Neuronal stem cell (in vitro differentiated cells): ENCODE data around the gene VGLL3. TPM values are rescaled to one million over a fixed set of nuclear protein-coding genes. Genes with fewer than 3 reads are reported as not detected.

Experiments used
- DNase-seq: peaks from one replicate; pipeline ENCODE4 v3.0.0-alpha.2; 2013; ENCODE audit warnings: low spot score
- H2AFZ ChIP-seq: one replicate; pipeline ENCODE4 v1.6.1; 2013; ENCODE audit warnings: mild to moderate bottlenecking, low read length, inconsistent platforms
- H2AK5ac ChIP-seq: 2 replicates; pipeline ENCODE4 v1.6.1; 2013; ENCODE audit warnings: low read depth, mild to moderate bottlenecking, inconsistent platforms, low read length, moderate library complexity, mixed read lengths
- H2BK120ac ChIP-seq: 2 replicates; pipeline ENCODE4 v1.6.1; 2013; ENCODE audit warnings: low read depth, mild to moderate bottlenecking, inconsistent platforms, low read length, moderate library complexity, mixed read lengths
- H2BK12ac ChIP-seq: one replicate; pipeline ENCODE4 v1.6.1; 2013; ENCODE audit warnings: low read length, inconsistent platforms
- H2BK15ac ChIP-seq: 2 replicates; pipeline ENCODE4 v1.6.1; 2013; ENCODE audit warnings: mild to moderate bottlenecking, low read length, inconsistent platforms, mixed read lengths
- H2BK5ac ChIP-seq: one replicate; pipeline ENCODE4 v1.6.1; 2013; ENCODE audit warnings: inconsistent platforms, mild to moderate bottlenecking, low read length, moderate library complexity
- H3K14ac ChIP-seq: one replicate; pipeline ENCODE4 v1.6.1; 2013; ENCODE audit warnings: low read length, inconsistent platforms
- H3K18ac ChIP-seq: 2 replicates; pipeline ENCODE4 v1.6.1; 2013; ENCODE audit warnings: low read length, inconsistent platforms
- H3K23ac ChIP-seq: 2 replicates; pipeline ENCODE4 v1.6.1; 2013; ENCODE audit warnings: low read depth, mild to moderate bottlenecking, mixed read lengths, low read length, inconsistent platforms; ENCODE audit not compliant: poor library complexity
- H3K27ac ChIP-seq: replicated peaks from 3 replicates; pipeline ENCODE4 v1.5.1; 2013; ENCODE audit warnings: low read length, inconsistent platforms
- H3K27me3 ChIP-seq, 3 experiments: 2 replicates each; pipeline ENCODE4 v1.6.1; 2013; ENCODE audit warnings: low read length in 3 of 3, mild to moderate bottlenecking in 2 of 3, inconsistent platforms in 1 of 3, low read depth in 1 of 3, mixed read lengths in 1 of 3, moderate library complexity in 1 of 3; ENCODE audit not compliant: control insufficient read depth in 3 of 3, insufficient read depth in 3 of 3
- H3K36me3 ChIP-seq, 2 donors: replicated peaks in 1 of 2; 2 replicates each; pipeline ENCODE4 v1.6.1; 2013; ENCODE audit warnings: low read length in 2 of 2; ENCODE audit not compliant: control insufficient read depth in 2 of 2, insufficient read depth in 2 of 2
- H3K4ac ChIP-seq: 2 replicates; pipeline ENCODE4 v1.6.1; 2013; ENCODE audit warnings: inconsistent platforms, mild to moderate bottlenecking, low read length, moderate library complexity
- H3K4me1 ChIP-seq, 2 donors: 1 replicate in 1 of 2; 2 replicates in 1 of 2; pipeline ENCODE4 v1.6.1; 2013; ENCODE audit warnings: low read length in 2 of 2, low read depth in 1 of 2; ENCODE audit not compliant: control insufficient read depth in 2 of 2, insufficient read depth in 1 of 2
- H3K4me2 ChIP-seq: one replicate; pipeline ENCODE4 v1.6.1; 2013; ENCODE audit warnings: mild to moderate bottlenecking, low read length, inconsistent platforms; ENCODE audit not compliant: insufficient read depth, poor library complexity, severe bottlenecking
- H3K4me3 ChIP-seq, 2 donors: 2 replicates each; pipeline ENCODE4 v1.5.1; 2013; ENCODE audit warnings: low read length in 2 of 2, mild to moderate bottlenecking in 2 of 2, inconsistent platforms in 1 of 2, moderate library complexity in 1 of 2
- H3K79me1 ChIP-seq: one replicate; pipeline ENCODE4 v1.6.1; 2013; ENCODE audit warnings: low read depth, mild to moderate bottlenecking, inconsistent platforms, low read length, moderate library complexity
- H3K9ac ChIP-seq: one replicate; pipeline ENCODE4 v1.6.1; 2013; ENCODE audit warnings: mild to moderate bottlenecking, low read depth, low read length, inconsistent platforms; ENCODE audit not compliant: poor library complexity
- H3K9me3 ChIP-seq, 2 donors: replicated peaks in 1 of 2; 2 replicates each; pipeline versions ENCODE3 to v1.6.1; 2013; ENCODE audit warnings: low read length in 2 of 2, mild to moderate bottlenecking in 2 of 2, inconsistent platforms in 1 of 2, low read depth in 1 of 2, mixed read lengths in 1 of 2, moderate library complexity in 1 of 2; ENCODE audit not compliant: control insufficient read depth in 2 of 2, insufficient read depth in 1 of 2
- H4K8ac ChIP-seq: one replicate; pipeline ENCODE4 v1.6.1; 2013; ENCODE audit warnings: low read depth, mild to moderate bottlenecking, inconsistent platforms, low read length, moderate library complexity
- H4K91ac ChIP-seq: one replicate; pipeline ENCODE4 v1.6.1; 2013; ENCODE audit warnings: low read length, low read depth, mild to moderate bottlenecking, inconsistent platforms; ENCODE audit not compliant: poor library complexity
- WGBS, 2 donors: extraction: QIAGEN DNeasy Blood & Tissue Kit; methylation state at CpG; one replicate each; pipeline ENCODE4 v1.1.7; 2013; ENCODE audit warnings: missing lambda C conversion rate in 2 of 2, mixed read lengths in 1 of 2; ENCODE audit not compliant: insufficient read length in 2 of 2, insufficient replicate concordance in 1 of 2; ENCODE audit errors: extremely low coverage in 2 of 2; 5-methylcytosine and 5-hydroxymethylcytosine counted together
- polyA plus RNA-seq, 2 experiments: library from polyadenylated mRNA; stranded (reverse); fragments of 200-250 nt; gene quantifications; one replicate each; pipeline ENCODE4 v1.2.3, GENCODE V29; 2013

The VGLL3 gene
- polyA plus RNA-seq (2013, experiment 1 of 2) = 2.7 TPM
- 2.5 TPM for polyA plus RNA-seq (2013, experiment 2 of 2)

GRCh38 chr3:86990734-86991481 is at the start of gene VGLL3:
Gene VGLL3 (minus strand): TSS chr3:86991149. CDS start chr3:86990743, 406 bp downstream.
- Histone ChIP-seq H3K27me3 (peaks cover 0 to 23% (median 9%) of the 10 kb centered on the region in 3 experiments), H3K27ac (peak within 1 kb of the TSS; percentile 43), H3K14ac (peak within 1 kb of the TSS; percentile 38), H2AFZ (peak within 1 kb of the TSS; percentile 99), H3K4me2 (peak within 1 kb of the TSS; percentile 89), H2AK5ac (no peak within 1 kb of the TSS), H3K9me3 (no peaks in the 10 kb centered on the region), H3K18ac (peak within 1 kb of the TSS; percentile 91), H2BK120ac (peak within 1 kb of the TSS; percentile 55), H2BK15ac (peak within 1 kb of the TSS; percentile 46), H2BK5ac (no peak within 1 kb of the TSS), H2BK12ac (no peak within 1 kb of the TSS), H4K91ac (no peak within 1 kb of the TSS), H3K4ac (no peak within 1 kb of the TSS), H4K8ac (no peak within 1 kb of the TSS), H3K9ac (peak within 1 kb of the TSS; percentile 50), H3K4me3 (peak within 1 kb of the TSS; percentile 50 to 89), H3K36me3 (no peaks in the 10 kb centered on the region), H3K4me1 (peaks cover 2 to 3% of the 10 kb centered on the region in 2 donors), H3K23ac (peak within 1 kb of the TSS; percentile 65), H3K79me1 (no peaks in the 10 kb centered on the region)
- peak; percentile 73 for DNase-seq
- no CpG with 5 or more reads among the region's 77 CpGs for WGBS, 2 donors

GRCh38 chr3:87037652-87038051 is 46.7 kb upstream of the VGLL3 start:
- H2AK5ac ChIP-seq = no peak overlapping the region

DNA sequence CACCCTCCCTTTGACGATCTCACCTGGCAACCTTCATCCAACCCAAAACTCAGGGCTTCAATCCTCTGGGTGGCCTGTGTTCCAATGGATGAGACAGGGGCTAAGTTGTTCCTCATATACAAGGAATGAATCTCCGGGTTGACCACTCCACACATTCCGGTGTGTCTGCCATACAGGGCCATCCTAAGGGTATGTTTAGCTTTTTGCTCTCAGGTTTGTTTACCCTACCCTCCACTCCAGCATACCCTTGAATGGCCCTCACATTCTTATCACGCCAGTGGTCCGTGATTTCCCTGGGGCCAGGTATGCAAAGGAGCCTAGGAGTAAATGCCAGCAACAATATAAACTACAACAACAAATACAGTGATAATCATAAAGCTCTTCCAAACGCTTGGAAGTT is 45.7 kb upstream of the VGLL3 start:
- Histone ChIP-seq H3K36me3 (no peaks in the 10 kb centered on the region), H3K18ac (no peak overlapping the region), H3K23ac (no peak overlapping the region), H3K9me3 (no peaks in the 10 kb centered on the region), H3K4ac (no peak overlapping the region), H2BK5ac (no peak overlapping the region), H2AFZ (no peak overlapping the region), H3K27me3 (no peaks in the 10 kb centered on the region), H2BK12ac (no peak overlapping the region), H2BK120ac (no peak overlapping the region), H3K79me1 (no peaks in the 10 kb centered on the region), H2BK15ac (no peak overlapping the region), H4K8ac (no peak overlapping the region), H2AK5ac (no peak overlapping the region), H3K14ac (no peak overlapping the region), H4K91ac (no peak overlapping the region), H3K4me1 (no peaks in the 10 kb centered on the region), H3K27ac (no peak overlapping the region), H3K4me2 (no peak overlapping the region), H3K4me3 (no peak overlapping the region), H3K9ac (no peak overlapping the region)
- no CpG with 5 or more reads among the region's 6 CpGs for WGBS, 2 donors
- DNase-seq = no peak

More at GRCh38 chr3:87037652-87038051, 46.7 kb upstream of the VGLL3 start:
- no peak overlapping the region for H2BK5ac ChIP-seq
- H3K14ac ChIP-seq = no peak overlapping the region
- no peak overlapping the region for H4K91ac ChIP-seq
- H3K9ac ChIP-seq = no peak overlapping the region
- H2BK15ac ChIP-seq = no peak overlapping the region
- no peaks in the 10 kb centered on the region for H3K4me1 ChIP-seq
- H3K4me2 ChIP-seq = no peak overlapping the region
- no peaks in the 10 kb centered on the region for H3K36me3 ChIP-seq
- no CpG with 5 or more reads among the region's 3 CpGs for WGBS, 2 donors
- H3K23ac ChIP-seq = no peak overlapping the region
- no peak overlapping the region for H3K4ac ChIP-seq
- no peak overlapping the region for H2AFZ ChIP-seq
- H2BK120ac ChIP-seq = no peak overlapping the region
- H3K27me3 ChIP-seq = no peaks in the 10 kb centered on the region
- DNase-seq = no peak
- no peak overlapping the region for H3K27ac ChIP-seq
- no peaks in the 10 kb centered on the region for H3K9me3 ChIP-seq
- H3K18ac ChIP-seq = no peak overlapping the region
- H2BK12ac ChIP-seq = no peak overlapping the region
- no peaks in the 10 kb centered on the region for H3K79me1 ChIP-seq
- H4K8ac ChIP-seq = no peak overlapping the region
- H3K4me3 ChIP-seq = no peak overlapping the region

- no peak overlapping the region for H2AK5ac ChIP-seq
- H4K8ac ChIP-seq = no peak overlapping the region
- no peak overlapping the region for H3K9ac ChIP-seq
- no peak overlapping the region for H3K27ac ChIP-seq
- H4K91ac ChIP-seq = no peak overlapping the region
- no peak overlapping the region for H3K4me3 ChIP-seq
- H3K23ac ChIP-seq = no peak overlapping the region
- DNase-seq = no peak
- no peaks in the 10 kb centered on the region for H3K4me1 ChIP-seq
- no peak overlapping the region for H3K4me2 ChIP-seq
- H3K27me3 ChIP-seq = no peaks in the 10 kb centered on the region
- no peaks in the 10 kb centered on the region for H3K79me1 ChIP-seq
- H3K36me3 ChIP-seq = no peaks in the 10 kb centered on the region
- no peak overlapping the region for H2BK120ac ChIP-seq
- no peak overlapping the region for H2AFZ ChIP-seq
- no peak overlapping the region for H2BK12ac ChIP-seq
- no peaks in the 10 kb centered on the region for H3K9me3 ChIP-seq
- no peak overlapping the region for H2BK5ac ChIP-seq
- WGBS, 2 donors = no CpG with 5 or more reads among the region's 3 CpGs
- H3K4ac ChIP-seq = no peak overlapping the region
- no peak overlapping the region for H3K18ac ChIP-seq
- H3K14ac ChIP-seq = no peak overlapping the region
- no peak overlapping the region for H2BK15ac ChIP-seq
Measured at GRCh38 chr3:87035339-87035738, 44.4 kb upstream of the VGLL3 start.
